ENCODE results near the gene IRAK2.
"Not testable (repeated sequence)": the region's sequence is repeated elsewhere in the genome, so short reads cannot be mapped to it uniquely, and the experiment has no call there.

The IRAK2 gene

DNA sequence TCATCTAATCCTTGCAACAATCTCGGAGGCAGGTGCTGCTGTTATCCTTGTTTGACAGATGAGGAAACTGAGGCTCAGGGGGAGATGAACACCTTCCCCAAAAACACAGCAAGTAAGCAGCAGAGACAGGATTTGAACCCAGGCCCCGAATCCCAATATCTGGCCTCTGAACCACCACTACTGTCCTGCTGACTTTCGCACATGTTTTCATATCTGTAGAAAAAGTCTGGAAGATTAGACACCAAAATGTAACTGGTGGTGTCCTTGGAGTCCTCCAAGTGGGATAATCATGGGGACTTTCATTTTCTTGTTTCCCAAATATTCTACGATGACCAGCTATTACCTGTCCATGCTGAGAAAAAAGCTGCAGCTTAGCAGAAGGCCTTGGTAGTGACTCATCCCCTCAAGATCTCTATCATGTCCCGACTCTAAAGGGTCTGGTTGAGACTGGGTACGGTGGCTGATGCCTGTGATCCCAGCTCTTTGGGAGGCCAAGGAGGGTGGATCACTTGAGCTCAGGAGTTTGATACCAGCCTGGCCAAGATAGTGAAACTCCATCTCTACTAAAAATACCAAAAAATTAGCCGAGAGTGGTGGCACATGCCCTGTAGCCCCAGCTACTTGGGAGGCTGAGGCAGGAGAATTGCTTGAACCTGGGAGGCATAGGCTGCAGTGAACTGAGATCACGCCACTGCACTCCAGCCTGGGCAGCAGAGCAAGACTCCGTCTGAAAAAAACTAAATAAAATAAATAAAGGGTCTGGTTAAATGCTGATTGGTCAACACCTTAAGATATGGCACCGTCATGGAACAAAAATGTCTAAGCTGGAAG, 8.6 kb downstream of the IRAK2 start:
- TF ChIP-seq, protein P1, sequence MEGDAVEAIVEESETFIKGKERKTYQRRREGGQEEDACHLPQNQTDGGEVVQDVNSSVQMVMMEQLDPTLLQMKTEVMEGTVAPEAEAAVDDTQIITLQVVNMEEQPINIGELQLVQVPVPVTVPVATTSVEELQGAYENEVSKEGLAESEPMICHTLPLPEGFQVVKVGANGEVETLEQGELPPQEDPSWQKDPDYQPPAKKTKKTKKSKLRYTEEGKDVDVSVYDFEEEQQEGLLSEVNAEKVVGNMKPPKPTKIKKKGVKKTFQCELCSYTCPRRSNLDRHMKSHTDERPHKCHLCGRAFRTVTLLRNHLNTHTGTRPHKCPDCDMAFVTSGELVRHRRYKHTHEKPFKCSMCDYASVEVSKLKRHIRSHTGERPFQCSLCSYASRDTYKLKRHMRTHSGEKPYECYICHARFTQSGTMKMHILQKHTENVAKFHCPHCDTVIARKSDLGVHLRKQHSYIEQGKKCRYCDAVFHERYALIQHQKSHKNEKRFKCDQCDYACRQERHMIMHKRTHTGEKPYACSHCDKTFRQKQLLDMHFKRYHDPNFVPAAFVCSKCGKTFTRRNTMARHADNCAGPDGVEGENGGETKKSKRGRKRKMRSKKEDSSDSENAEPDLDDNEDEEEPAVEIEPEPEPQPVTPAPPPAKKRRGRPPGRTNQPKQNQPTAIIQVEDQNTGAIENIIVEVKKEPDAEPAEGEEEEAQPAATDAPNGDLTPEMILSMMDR (IDR thresholded peaks at IDR 0.05; ENCODE audit: insufficient read depth, low read depth, low read length, missing control alignments) = no peak
- no peak overlapping the region for H3K4me3 ChIP-seq (ENCODE audit: low read depth, low read length)
- no peak for DNase-seq (ENCODE audit: low read depth)

DNA sequence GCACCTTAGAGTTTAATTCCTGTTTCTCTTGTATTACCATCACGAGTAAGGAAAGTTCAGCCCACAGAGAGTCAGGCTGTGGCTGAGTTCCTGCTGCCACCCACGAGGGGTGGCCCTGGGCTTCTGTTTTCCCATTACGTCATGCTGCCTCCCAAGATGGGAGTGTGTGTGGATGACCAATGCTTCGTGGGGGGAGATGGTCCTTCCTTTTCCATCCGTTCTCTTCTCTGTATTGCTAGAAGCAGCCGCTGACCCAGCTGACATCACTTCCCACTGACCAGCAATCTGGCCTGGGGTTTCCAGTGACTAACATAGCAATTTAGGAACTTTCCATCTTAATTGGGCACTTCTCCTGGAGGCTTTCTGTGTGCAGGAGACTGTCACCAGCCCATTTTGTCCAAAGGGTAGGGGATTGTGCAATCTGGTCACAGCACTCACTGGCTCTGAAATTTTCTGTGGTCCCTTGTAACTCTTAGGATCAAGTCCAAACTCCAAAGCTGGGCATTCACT, 9.3 kb downstream of the IRAK2 start:
- peak; percentile 36 for DNase-seq (ENCODE audit: low read depth)
- TF ChIP-seq, protein P1 (IDR thresholded peaks at IDR 0.05; ENCODE audit: insufficient read depth, low read depth, low read length, missing control alignments) = no peak
- H3K4me3 ChIP-seq (ENCODE audit: low read depth, low read length) = no peak overlapping the region

DNA sequence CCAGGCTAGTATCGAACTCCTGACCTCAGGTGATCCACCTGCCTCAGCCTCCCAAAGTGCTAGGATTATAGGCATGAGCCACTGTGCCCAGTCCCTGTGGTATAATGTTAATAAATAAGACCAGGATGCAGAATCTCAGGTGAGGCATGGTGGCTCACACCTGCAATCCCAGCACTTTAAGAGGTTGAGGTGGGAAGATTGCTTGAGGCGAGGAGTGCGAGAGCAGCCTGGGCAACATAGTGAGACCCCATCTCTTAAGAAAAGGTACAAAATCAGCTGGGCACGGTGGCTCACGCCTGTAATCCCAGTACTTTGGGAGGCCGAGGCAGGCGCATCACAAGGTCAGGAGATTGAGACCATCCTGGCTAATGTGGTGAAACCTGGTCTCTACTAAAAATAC, 10.6 kb downstream of the IRAK2 start:
- DNase-seq (ENCODE audit: low read depth); H3K4me3 ChIP-seq (ENCODE audit: low read depth, low read length): not testable (repeated sequence)

DNA sequence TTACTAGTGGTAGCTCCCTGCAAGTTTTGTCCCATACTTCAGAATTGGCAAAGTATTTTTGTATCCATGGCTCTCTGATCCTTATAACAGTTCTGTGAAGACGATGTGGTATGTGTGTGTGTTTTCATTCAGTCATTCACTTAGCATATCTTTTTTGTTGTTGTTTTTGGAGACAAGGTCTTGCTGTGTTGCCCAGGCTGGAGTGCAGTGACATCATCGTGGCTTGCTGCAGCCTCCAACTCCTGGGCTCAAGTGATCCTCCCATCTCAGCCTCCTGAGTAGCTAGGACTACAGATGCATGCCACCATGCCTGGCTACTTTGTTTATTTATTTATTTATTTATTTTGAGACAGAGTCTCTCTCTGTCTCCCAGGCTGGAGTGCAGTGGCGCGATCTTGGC, 11.4 kb downstream of the IRAK2 start:
- DNase-seq (ENCODE audit: low read depth); H3K4me3 ChIP-seq (ENCODE audit: low read depth, low read length): not testable (repeated sequence)

DNA sequence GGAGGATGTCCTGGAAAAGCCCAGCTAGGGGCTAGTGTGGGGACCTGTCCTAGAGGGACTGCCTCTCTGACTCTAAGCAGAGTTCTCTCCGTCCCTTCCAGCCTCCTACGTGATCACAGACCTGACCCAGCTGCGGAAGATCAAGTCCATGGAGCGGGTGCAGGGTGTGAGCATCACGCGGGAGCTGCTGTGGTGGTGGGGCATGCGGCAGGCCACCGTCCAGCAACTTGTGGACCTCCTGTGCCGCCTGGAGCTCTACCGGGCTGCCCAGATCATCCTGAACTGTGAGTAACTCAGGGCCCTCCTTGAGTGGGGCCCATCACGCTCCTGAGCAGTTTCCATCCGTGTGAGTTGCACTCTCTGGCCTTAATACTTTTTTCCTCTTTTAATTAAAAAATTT, 13.0 kb downstream of the IRAK2 start:
- DNase-seq (ENCODE audit: low read depth) = no peak
- no peak overlapping the region for H3K4me3 ChIP-seq (ENCODE audit: low read depth, low read length)
- TF ChIP-seq, protein P1 (IDR thresholded peaks at IDR 0.05; ENCODE audit: insufficient read depth, low read depth, low read length, missing control alignments) = no peak

DNA sequence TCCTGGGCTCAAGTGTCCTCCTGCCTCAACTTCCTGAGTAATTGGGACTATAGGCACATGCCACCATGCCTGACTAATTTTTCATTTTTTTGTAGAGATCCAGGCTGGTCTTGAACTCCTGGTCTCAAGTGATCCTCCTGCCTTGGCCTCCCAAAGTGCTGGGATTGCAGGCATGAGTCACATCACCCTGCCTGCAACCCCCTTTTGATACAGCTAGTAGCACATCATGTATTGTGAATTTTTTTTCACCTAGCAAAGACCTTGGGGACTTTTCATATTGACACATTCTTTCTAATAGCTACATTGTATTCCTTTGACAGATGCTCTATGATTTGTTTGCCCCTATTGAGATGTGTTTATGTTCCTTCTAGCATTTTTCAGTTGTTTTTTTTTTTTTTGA, 14.2 kb downstream of the IRAK2 start:
- DNase-seq (ENCODE audit: low read depth) = no peak
- no peak overlapping the region for H3K4me3 ChIP-seq (ENCODE audit: low read depth, low read length)
- TF ChIP-seq, protein P1 (IDR thresholded peaks at IDR 0.05; ENCODE audit: insufficient read depth, low read depth, low read length, missing control alignments) = no peak

DNA sequence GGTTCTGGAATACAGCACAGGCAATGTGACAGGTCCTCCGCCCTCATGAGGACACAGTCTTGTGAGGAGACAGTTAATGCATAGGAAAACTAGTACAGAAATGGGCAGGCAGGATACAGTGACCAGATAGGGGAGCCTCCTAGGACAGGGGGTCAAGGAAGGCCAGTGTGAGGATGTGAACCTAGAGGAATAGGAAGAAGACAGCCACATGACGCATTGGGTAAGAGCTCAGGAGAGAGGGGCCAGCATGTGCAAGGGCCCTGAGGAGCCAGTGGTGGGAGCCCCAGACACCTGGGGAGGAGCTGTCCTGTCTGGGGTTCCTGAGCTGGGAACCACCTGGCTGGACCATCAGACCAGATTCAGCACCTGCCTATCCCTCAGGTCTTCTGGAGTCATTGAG, 15.6 kb downstream of the IRAK2 start:
- no peak for DNase-seq (ENCODE audit: low read depth)
- H3K4me3 ChIP-seq (ENCODE audit: low read depth, low read length) = no peak overlapping the region
- TF ChIP-seq, protein P1 (IDR thresholded peaks at IDR 0.05; ENCODE audit: insufficient read depth, low read depth, low read length, missing control alignments) = no peak

DNA sequence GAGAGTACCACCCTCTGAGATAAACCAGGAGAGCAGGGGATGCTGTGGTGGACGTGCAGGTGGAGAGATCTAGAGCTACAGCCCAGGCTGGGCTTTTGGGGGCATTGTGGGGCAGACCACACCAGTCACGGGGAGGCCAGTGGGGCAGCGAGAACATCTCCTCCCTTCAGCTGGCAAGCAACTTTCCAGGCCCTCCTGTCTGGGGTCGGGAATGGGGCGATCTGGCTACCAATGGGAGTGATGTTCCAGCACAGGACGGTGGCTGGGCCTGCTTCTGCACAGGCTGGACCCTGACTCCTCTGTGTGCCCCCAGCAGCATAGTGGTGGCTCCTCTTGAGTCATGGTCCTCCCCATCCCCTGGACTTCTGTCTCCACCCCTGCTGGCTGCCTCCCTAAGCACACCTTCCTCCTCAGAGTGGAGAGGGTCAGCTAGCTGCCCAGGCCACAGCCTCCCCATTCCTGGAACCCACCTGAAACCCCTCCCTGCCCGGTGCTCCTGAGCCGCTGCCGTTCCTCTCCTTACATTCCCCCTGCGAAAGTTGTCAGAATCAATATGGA, 16.1 kb downstream of the IRAK2 start:
- no peak overlapping the region for H3K4me3 ChIP-seq (ENCODE audit: low read depth, low read length)
- DNase-seq (ENCODE audit: low read depth) = no peak
- TF ChIP-seq, protein P1 (IDR thresholded peaks at IDR 0.05; ENCODE audit: insufficient read depth, low read depth, low read length, missing control alignments) = no peak
